HG03571 (cell line): Measurements from ENCODE around the gene STAT4.
A peak's percentile ranks its signal among the peaks of the same experiment; 100 is the strongest.

Experiments used
- ATAC-seq: cut with Tn5 transposase; IDR thresholded peaks from one replicate; pipeline ENCODE4 v1.9.1; 2021; ENCODE audit not compliant: unreplicated experiment

Gene STAT4

GRCh38 chr2:191149391-191149790 lies 1.4 kb downstream of the STAT4 start:
- no peak for ATAC-seq

- no peak for ATAC-seq
These were observed 2.0 kb downstream of the STAT4 start for GRCh38 chr2:191148791-191149190.

GRCh38 chr2:191148281-191148680 lies 2.5 kb downstream of the STAT4 start:
- no peak for ATAC-seq

GRCh38 chr2:191145769-191146471 lies 4.9 kb downstream of the STAT4 start:
- no peak for ATAC-seq

- ATAC-seq, result no peak
These were observed 6.6 kb downstream of the STAT4 start for GRCh38 chr2:191144217-191144616.

GRCh38 chr2:191143791-191144190 lies 7.0 kb downstream of the STAT4 start:
- no peak for ATAC-seq

- ATAC-seq, result no peak
These were observed 21.9 kb downstream of the STAT4 start for GRCh38 chr2:191128911-191129304.

GRCh38 chr2:191128172-191128910 lies 22.5 kb downstream of the STAT4 start:
- ATAC-seq, result no peak

- no peak for ATAC-seq
These were observed 23.6 kb downstream of the STAT4 start for GRCh38 chr2:191127235-191127634.

GRCh38 chr2:191126386-191127085 lies 24.3 kb downstream of the STAT4 start:
- no peak for ATAC-seq

- ATAC-seq, result no peak
These were observed 25.1 kb downstream of the STAT4 start for GRCh38 chr2:191125646-191126045.

GRCh38 chr2:191122638-191123294 lies 28.0 kb downstream of the STAT4 start:
- peak; percentile 52 for ATAC-seq

- ATAC-seq, result no peak
These were observed 33.5 kb downstream of the STAT4 start for GRCh38 chr2:191117341-191117740.

- peak; percentile 39 for ATAC-seq
These were observed 35.0 kb downstream of the STAT4 start for GRCh38 chr2:191115804-191116203.

GRCh38 chr2:191115391-191115790 lies 35.4 kb downstream of the STAT4 start:
- peak; percentile 74 for ATAC-seq

GRCh38 chr2:191114403-191114886 lies 36.3 kb downstream of the STAT4 start:
- ATAC-seq, result peak; percentile 64

- no peak for ATAC-seq
These were observed 37.0 kb downstream of the STAT4 start for GRCh38 chr2:191113761-191114160.

- ATAC-seq, result no peak
These were observed 38.3 kb downstream of the STAT4 start for GRCh38 chr2:191112448-191112901.

- no peak for ATAC-seq
These were observed 40.9 kb downstream of the STAT4 start for GRCh38 chr2:191109888-191110287.

- ATAC-seq, result no peak
These were observed 42.5 kb downstream of the STAT4 start for GRCh38 chr2:191108331-191108730.

GRCh38 chr2:191105082-191105481 lies 45.7 kb downstream of the STAT4 start:
- no peak for ATAC-seq
